HepG2 (cell line): Measurements from ENCODE around the gene BLCAP. TPM values are rescaled to one million over a fixed set of nuclear protein-coding genes. Genes with fewer than 3 reads are reported as not detected.

ENCODE experiments used
- FIP1L1 ChIP-seq: fragments of 200-400 bp; formaldehyde crosslinking; IDR thresholded peaks from 2 replicates; pipeline ENCODE4 v1.6.1; 2018; ENCODE audit warnings: low read depth, mild to moderate bottlenecking, low read length, moderate library complexity, borderline replicate concordance; ENCODE audit not compliant: insufficient read depth
- HMGA1 ChIP-seq: sonication (generic); formaldehyde crosslinking; conservative IDR thresholded peaks from 2 replicates; pipeline ENCODE4 v1.4.0; 2020; ENCODE audit warnings: missing genetic modification reagents
- KDM3A ChIP-seq: IDR thresholded peaks from 2 replicates; pipeline ENCODE4 v1.6.1; 2018; ENCODE audit warnings: low read depth, missing compliant biosample characterization
- MLLT10 ChIP-seq: sonication (generic); formaldehyde crosslinking; IDR thresholded peaks from 2 replicates; pipeline ENCODE4 v1.4.0; 2020; ENCODE audit warnings: missing genetic modification reagents
- MTF2 ChIP-seq: sonication (generic); formaldehyde crosslinking; IDR thresholded peaks from 2 replicates; pipeline ENCODE4 v1.5.0; 2020; ENCODE audit warnings: missing genetic modification reagents, borderline replicate concordance
- NFIC ChIP-seq: IDR thresholded peaks from 2 replicates; pipeline ENCODE4 v1.6.1; 2012; ENCODE audit warnings: mild to moderate bottlenecking, low read length, inconsistent platforms
- NFKB2 ChIP-seq: sonication (generic); formaldehyde crosslinking; IDR thresholded peaks from 2 replicates; pipeline ENCODE4 v1.4.0; 2020; ENCODE audit warnings: missing genetic modification reagents, borderline replicate concordance
- RBAK ChIP-seq: sonication (generic); formaldehyde crosslinking; IDR thresholded peaks from 2 replicates; pipeline ENCODE4 v1.5.1; 2020; ENCODE audit warnings: mild to moderate bottlenecking, missing genetic modification reagents
- SNAPC2 ChIP-seq: sonication (generic); formaldehyde crosslinking; IDR thresholded peaks from 2 replicates; pipeline ENCODE4 v1.8.1; 2022; ENCODE audit warnings: mild to moderate bottlenecking, missing genetic modification reagents
- TRIM24 ChIP-seq: sonication (generic); formaldehyde crosslinking; IDR thresholded peaks from 2 replicates; pipeline ENCODE4 v1.8.0; 2022; ENCODE audit warnings: mild to moderate bottlenecking, missing genetic modification reagents
- TSC22D2 ChIP-seq: sonication (generic); formaldehyde crosslinking; IDR thresholded peaks from 2 replicates; pipeline ENCODE4 v1.5.1; 2020; ENCODE audit warnings: missing genetic modification reagents, mild to moderate bottlenecking, borderline replicate concordance
- YY1 ChIP-seq: IDR thresholded peaks from 2 replicates; pipeline ENCODE4 v1.6.1; 2011; ENCODE audit warnings: low read length, low read depth, moderate library complexity, mild to moderate bottlenecking; ENCODE audit not compliant: insufficient read depth, insufficient replicate concordance
- ZFP41 ChIP-seq: sonication (generic); formaldehyde crosslinking; IDR thresholded peaks from 2 replicates; pipeline ENCODE4 v1.4.0; 2020; ENCODE audit warnings: mild to moderate bottlenecking, missing genetic modification reagents, borderline replicate concordance
- ZNF354B ChIP-seq: sonication (generic); formaldehyde crosslinking; IDR thresholded peaks from 2 replicates; pipeline ENCODE4 v1.8.0; 2022; ENCODE audit warnings: mild to moderate bottlenecking, missing genetic modification reagents
- ZNF629 ChIP-seq: sonication (generic); formaldehyde crosslinking; conservative IDR thresholded peaks from 2 replicates; pipeline ENCODE4 v1.5.0; 2020; ENCODE audit warnings: missing genetic modification reagents
- ZNF883 ChIP-seq: sonication (generic); formaldehyde crosslinking; IDR thresholded peaks from 2 replicates; pipeline ENCODE4 v1.5.1; 2020; ENCODE audit warnings: mild to moderate bottlenecking, missing genetic modification reagents; ENCODE audit errors: not compliant biosample characterization
- polyA plus RNA-seq, 8 experiments: library from polyadenylated mRNA; depleted of rRNA in 3 of 8; stranded (reverse) in 7 of 8; unstranded in 1 of 8; fragments of >200 nt; fragmentation: Illumina TruSeq in 4 of 8; extraction: Trizol in 4 of 8; gene quantifications; 2 replicates each; pipeline versions ENCODE4 v1.2.1 to v1.2.3, GENCODE V29; 2011 to 2016; ENCODE audit warnings: low read depth in 4 of 8, missing spikeins in 1 of 8, mixed read lengths in 1 of 8; ENCODE audit not compliant: insufficient read depth in 1 of 8
- total RNA-seq, 5 experiments: library from RNA; depleted of rRNA; stranded (reverse); fragments of >200 nt; fragmentation: Illumina TruSeq; extraction: Trizol; gene quantifications; 2 replicates each; pipeline ENCODE4 v1.2.3, GENCODE V29; 2016; ENCODE audit warnings: low read depth in 1 of 5
- TF ChIP-seq, protein P1 (sequence below): sonication (generic); formaldehyde crosslinking; IDR thresholded peaks from 2 replicates; pipeline ENCODE4 v1.5.1; 2020; ENCODE audit warnings: missing genetic modification reagents, mild to moderate bottlenecking, borderline replicate concordance
- TF ChIP-seq, protein P2 (sequence below): sonication (generic); formaldehyde crosslinking; IDR thresholded peaks from 2 replicates; pipeline ENCODE4 v1.5.0; 2020; ENCODE audit warnings: mild to moderate bottlenecking, missing genetic modification reagents
- TF ChIP-seq, protein P3 (sequence below): sonication (generic); formaldehyde crosslinking; IDR thresholded peaks from 2 replicates; pipeline ENCODE4 v1.8.0; 2022; ENCODE audit warnings: mild to moderate bottlenecking, missing genetic modification reagents

Gene BLCAP
- total and polyA plus RNA-seq, 2 of the 13 experiments (the other 11 are each of a cell fraction or from before 2014, with no cell fraction given): 52.4 to 86.8 TPM

DNA sequence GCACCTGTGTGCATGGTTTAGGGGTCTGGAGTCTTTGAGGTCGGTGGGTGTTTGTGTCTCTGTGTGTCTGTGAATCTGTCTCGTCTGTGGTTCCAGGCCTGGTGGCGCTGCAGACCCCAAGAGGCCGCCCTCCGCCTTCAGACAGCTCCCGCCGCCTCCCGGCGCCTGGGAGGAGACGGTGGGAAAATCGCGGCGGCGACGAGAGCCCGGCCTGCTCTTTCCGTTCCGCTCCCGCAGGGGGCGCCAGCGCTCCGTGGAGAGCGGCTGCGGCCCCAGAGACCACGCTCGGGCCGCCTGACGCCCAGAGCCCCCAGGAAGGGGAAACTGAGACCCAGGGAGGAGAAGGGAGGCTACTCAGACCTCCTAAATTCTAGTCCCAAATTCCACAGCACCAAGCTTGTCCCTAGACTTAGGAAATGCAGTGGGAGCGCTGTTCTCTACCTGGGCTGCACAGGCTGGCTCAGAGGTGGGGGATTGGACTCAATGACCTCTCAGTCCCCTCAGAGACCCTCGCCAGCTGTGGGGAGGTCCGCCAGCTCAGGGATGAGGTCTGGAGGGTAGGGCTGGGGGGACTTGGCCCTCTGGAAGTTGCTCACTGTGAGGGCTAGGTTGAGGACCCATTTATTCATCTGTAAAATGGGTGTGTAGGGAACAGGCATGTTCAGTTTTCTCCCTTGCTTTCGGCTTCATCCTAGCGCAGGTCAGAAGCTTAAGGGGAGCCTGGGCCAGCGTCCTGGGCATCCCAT is 36.9 kb upstream of the BLCAP start (continued):
- TF ChIP-seq TRIM24 (CRISPR knock-in tag): no peak
- TF ChIP-seq ZFP41 (CRISPR knock-in tag): no peak
- TF ChIP-seq NFIC: no peak
- TF ChIP-seq FIP1L1: no peak
- no peak; the same call in 1 of the 2 replicates for TF ChIP-seq NFKB2
- no peak for TF ChIP-seq ZNF354B
- TF ChIP-seq TSC22D2 (CRISPR knock-in tag): no peak
- TF ChIP-seq, protein P1, sequence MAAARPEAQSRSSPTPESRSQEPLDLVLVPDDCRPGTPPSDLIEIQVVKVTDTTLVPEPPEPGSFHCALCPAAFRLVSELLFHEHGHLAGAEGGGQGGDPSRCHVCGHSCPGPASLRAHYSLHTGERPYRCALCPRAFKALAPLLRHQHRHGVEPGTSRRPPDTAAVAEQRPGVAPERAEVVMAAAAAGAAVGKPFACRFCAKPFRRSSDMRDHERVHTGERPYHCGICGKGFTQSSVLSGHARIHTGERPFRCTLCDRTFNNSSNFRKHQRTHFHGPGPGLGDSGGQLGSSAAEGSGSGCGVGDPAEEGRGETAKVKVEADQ (CRISPR knock-in tag): no peak
- peak; percentile 48 for TF ChIP-seq MTF2 (CRISPR knock-in tag)
- no peak for TF ChIP-seq SNAPC2 (CRISPR knock-in tag)
- TF ChIP-seq, protein P2, sequence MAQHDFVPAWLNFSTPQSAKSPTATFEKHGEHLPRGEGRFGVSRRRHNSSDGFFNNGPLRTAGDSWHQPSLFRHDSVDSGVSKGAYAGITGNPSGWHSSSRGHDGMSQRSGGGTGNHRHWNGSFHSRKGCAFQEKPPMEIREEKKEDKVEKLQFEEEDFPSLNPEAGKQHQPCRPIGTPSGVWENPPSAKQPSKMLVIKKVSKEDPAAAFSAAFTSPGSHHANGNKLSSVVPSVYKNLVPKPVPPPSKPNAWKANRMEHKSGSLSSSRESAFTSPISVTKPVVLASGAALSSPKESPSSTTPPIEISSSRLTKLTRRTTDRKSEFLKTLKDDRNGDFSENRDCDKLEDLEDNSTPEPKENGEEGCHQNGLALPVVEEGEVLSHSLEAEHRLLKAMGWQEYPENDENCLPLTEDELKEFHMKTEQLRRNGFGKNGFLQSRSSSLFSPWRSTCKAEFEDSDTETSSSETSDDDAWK (CRISPR knock-in tag): no peak
- no peak for TF ChIP-seq RBAK (CRISPR knock-in tag)
- TF ChIP-seq YY1: no peak
- TF ChIP-seq KDM3A (CRISPR knock-in tag): peak; percentile 87; the same call in 1 of the 2 replicates
- TF ChIP-seq ZNF629 (CRISPR knock-in tag): peak; percentile 94
- TF ChIP-seq HMGA1 (CRISPR knock-in tag): no peak
- TF ChIP-seq MLLT10 (CRISPR knock-in tag): no peak
- TF ChIP-seq, protein P3, sequence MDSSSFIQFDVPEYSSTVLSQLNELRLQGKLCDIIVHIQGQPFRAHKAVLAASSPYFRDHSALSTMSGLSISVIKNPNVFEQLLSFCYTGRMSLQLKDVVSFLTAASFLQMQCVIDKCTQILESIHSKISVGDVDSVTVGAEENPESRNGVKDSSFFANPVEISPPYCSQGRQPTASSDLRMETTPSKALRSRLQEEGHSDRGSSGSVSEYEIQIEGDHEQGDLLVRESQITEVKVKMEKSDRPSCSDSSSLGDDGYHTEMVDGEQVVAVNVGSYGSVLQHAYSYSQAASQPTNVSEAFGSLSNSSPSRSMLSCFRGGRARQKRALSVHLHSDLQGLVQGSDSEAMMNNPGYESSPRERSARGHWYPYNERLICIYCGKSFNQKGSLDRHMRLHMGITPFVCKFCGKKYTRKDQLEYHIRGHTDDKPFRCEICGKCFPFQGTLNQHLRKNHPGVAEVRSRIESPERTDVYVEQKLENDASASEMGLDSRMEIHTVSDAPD: no peak
- no peak for TF ChIP-seq ZNF883 (CRISPR knock-in tag)
